SK-N-SH (cell line): ENCODE data around the gene B3GALNT2.

Experiments
- ELF1 ChIP-seq: IDR thresholded peaks from 2 replicates; pipeline ENCODE4 v1.4.0; 2012
- RFX5 ChIP-seq: IDR thresholded peaks from 2 replicates; pipeline ENCODE4 v1.6.1; 2012; ENCODE audit warnings: mild to moderate bottlenecking, improper control_type of control experiment, low read length
- TF ChIP-seq, protein P1 (sequence below): fragments of 200-600 bp; sonication (generic); IDR thresholded peaks from 2 replicates; pipeline ENCODE4 v1.6.1; 2017; ENCODE audit warnings: antibody characterized with exemption, mild to moderate bottlenecking, moderate library complexity
- TF ChIP-seq, protein P2 (sequence below): IDR thresholded peaks from 2 replicates; pipeline ENCODE4 v1.6.1; 2012; ENCODE audit warnings: mild to moderate bottlenecking, low read depth, low read length, moderate library complexity

GRCh38 chr1:235426680-235427079, 77.6 kb downstream of the B3GALNT2 start:
- TF ChIP-seq, protein P1, sequence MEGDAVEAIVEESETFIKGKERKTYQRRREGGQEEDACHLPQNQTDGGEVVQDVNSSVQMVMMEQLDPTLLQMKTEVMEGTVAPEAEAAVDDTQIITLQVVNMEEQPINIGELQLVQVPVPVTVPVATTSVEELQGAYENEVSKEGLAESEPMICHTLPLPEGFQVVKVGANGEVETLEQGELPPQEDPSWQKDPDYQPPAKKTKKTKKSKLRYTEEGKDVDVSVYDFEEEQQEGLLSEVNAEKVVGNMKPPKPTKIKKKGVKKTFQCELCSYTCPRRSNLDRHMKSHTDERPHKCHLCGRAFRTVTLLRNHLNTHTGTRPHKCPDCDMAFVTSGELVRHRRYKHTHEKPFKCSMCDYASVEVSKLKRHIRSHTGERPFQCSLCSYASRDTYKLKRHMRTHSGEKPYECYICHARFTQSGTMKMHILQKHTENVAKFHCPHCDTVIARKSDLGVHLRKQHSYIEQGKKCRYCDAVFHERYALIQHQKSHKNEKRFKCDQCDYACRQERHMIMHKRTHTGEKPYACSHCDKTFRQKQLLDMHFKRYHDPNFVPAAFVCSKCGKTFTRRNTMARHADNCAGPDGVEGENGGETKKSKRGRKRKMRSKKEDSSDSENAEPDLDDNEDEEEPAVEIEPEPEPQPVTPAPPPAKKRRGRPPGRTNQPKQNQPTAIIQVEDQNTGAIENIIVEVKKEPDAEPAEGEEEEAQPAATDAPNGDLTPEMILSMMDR, result no peak
- TF ChIP-seq RFX5, result no peak
- TF ChIP-seq ELF1, result no peak
- TF ChIP-seq, protein P2, sequence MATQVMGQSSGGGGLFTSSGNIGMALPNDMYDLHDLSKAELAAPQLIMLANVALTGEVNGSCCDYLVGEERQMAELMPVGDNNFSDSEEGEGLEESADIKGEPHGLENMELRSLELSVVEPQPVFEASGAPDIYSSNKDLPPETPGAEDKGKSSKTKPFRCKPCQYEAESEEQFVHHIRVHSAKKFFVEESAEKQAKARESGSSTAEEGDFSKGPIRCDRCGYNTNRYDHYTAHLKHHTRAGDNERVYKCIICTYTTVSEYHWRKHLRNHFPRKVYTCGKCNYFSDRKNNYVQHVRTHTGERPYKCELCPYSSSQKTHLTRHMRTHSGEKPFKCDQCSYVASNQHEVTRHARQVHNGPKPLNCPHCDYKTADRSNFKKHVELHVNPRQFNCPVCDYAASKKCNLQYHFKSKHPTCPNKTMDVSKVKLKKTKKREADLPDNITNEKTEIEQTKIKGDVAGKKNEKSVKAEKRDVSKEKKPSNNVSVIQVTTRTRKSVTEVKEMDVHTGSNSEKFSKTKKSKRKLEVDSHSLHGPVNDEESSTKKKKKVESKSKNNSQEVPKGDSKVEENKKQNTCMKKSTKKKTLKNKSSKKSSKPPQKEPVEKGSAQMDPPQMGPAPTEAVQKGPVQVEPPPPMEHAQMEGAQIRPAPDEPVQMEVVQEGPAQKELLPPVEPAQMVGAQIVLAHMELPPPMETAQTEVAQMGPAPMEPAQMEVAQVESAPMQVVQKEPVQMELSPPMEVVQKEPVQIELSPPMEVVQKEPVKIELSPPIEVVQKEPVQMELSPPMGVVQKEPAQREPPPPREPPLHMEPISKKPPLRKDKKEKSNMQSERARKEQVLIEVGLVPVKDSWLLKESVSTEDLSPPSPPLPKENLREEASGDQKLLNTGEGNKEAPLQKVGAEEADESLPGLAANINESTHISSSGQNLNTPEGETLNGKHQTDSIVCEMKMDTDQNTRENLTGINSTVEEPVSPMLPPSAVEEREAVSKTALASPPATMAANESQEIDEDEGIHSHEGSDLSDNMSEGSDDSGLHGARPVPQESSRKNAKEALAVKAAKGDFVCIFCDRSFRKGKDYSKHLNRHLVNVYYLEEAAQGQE, result no peak
